ENCODE results near the gene PIP5K1B.

The PIP5K1B gene

GRCh38 chr9:68738358-68738757, 33.3 kb downstream of the PIP5K1B start:
- DNase-seq (ENCODE audit: low read depth), result no peak

- DNase-seq (ENCODE audit: low read depth), result no peak
Measured at GRCh38 chr9:68739621-68740174, 34.7 kb downstream of the PIP5K1B start.

GRCh38 chr9:68740561-68740960, 35.5 kb downstream of the PIP5K1B start:
- no peak for DNase-seq (ENCODE audit: low read depth)

GRCh38 chr9:68741234-68741633, 36.2 kb downstream of the PIP5K1B start:
- DNase-seq (ENCODE audit: low read depth), result no peak

- DNase-seq (ENCODE audit: low read depth), result no peak
Measured at GRCh38 chr9:68741704-68742332, 36.8 kb downstream of the PIP5K1B start.

GRCh38 chr9:68742333-68742730, 37.3 kb downstream of the PIP5K1B start:
- DNase-seq (ENCODE audit: low read depth), result no peak

- DNase-seq (ENCODE audit: low read depth), result no peak
Measured at GRCh38 chr9:68744426-68744825, 39.4 kb downstream of the PIP5K1B start.

GRCh38 chr9:68746525-68746924, 41.5 kb downstream of the PIP5K1B start:
- no peak for DNase-seq (ENCODE audit: low read depth)

GRCh38 chr9:68747043-68747533, 42.0 kb downstream of the PIP5K1B start:
- no peak for DNase-seq (ENCODE audit: low read depth)

- DNase-seq (ENCODE audit: low read depth), result no peak
Measured at GRCh38 chr9:68749135-68749534, 44.1 kb downstream of the PIP5K1B start.

GRCh38 chr9:68749579-68750159, 44.6 kb downstream of the PIP5K1B start:
- no peak for DNase-seq (ENCODE audit: low read depth)

- no peak for DNase-seq (ENCODE audit: low read depth)
Measured at GRCh38 chr9:68750255-68750654, 45.2 kb downstream of the PIP5K1B start.

GRCh38 chr9:68750786-68751185, 45.7 kb downstream of the PIP5K1B start:
- no peak for DNase-seq (ENCODE audit: low read depth)

GRCh38 chr9:68751556-68751955, 46.5 kb downstream of the PIP5K1B start:
- no peak for DNase-seq (ENCODE audit: low read depth)

GRCh38 chr9:68755051-68755450, 50.0 kb downstream of the PIP5K1B start:
- no peak for DNase-seq (ENCODE audit: low read depth)

GRCh38 chr9:68755752-68756151, 50.7 kb downstream of the PIP5K1B start:
- no peak for DNase-seq (ENCODE audit: low read depth)

- DNase-seq (ENCODE audit: low read depth), result no peak
Measured at GRCh38 chr9:68759981-68760673, 55.1 kb downstream of the PIP5K1B start.

GRCh38 chr9:68760674-68761333, 55.8 kb downstream of the PIP5K1B start:
- DNase-seq (ENCODE audit: low read depth), result no peak

- DNase-seq (ENCODE audit: low read depth), result no peak
Measured at GRCh38 chr9:68762570-68762969, 57.5 kb downstream of the PIP5K1B start.

- no peak for DNase-seq (ENCODE audit: low read depth)
Measured at GRCh38 chr9:68763104-68763503, 58.1 kb downstream of the PIP5K1B start.

- no peak for DNase-seq (ENCODE audit: low read depth)
Measured at GRCh38 chr9:68768619-68769018, 63.6 kb downstream of the PIP5K1B start.

- no peak for DNase-seq (ENCODE audit: low read depth)
Measured at GRCh38 chr9:68769852-68770251, 64.8 kb downstream of the PIP5K1B start.

GRCh38 chr9:68771376-68771775, 66.3 kb downstream of the PIP5K1B start:
- no peak for DNase-seq (ENCODE audit: low read depth)

All from GM04504 (cell line).